ENCODE data around the gene RPA3. TPM values are rescaled to one million over a fixed set of nuclear protein-coding genes. Genes with fewer than 3 reads are reported as not detected.

The RPA3 gene
- total RNA-seq, 4 donors from 2014 or later, result 14.9 to 35.2 (median 18.4) TPM

DNA sequence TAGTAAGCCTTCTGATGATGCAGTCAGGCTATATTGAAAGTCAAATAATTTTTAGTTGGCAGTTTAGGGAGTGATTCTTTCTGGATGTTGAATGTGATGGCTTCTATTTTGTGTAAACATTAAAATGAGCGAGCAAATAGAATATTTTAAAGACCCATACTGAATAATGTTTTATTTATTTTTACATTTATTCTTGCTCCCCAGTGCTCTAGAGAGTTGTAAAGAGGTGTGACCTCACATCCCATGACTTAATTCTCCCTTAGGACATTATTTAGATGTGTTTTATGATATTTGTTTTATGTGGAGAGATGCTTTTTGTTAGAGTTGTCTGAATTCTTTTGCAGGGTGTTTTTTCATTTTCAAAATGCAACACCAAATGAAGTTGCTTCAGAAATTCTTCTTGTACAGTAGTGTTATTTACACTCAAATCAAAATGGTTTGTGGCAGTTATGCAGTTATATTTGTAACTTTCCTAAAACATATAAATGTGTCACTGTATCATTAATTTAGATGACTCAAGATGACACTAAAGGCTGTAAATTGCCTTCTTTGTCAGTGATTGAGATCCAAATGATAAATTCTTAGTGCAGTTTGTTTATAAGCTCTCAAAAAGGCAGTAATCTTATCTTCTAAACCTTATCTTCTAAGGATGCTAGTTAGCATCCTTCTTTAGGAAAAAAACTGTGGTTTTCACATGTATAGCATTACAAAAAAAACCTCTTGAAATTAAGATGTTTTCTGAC is 65.4 kb downstream of the RPA3 start:
- WGBS, result 88% methylated on average over 1 of the region's 1 CpG
- Histone ChIP-seq H3K4me1 (peaks cover 6% of the 10 kb centered on the region), H3K9me3 (no peaks in the 10 kb centered on the region), H3K36me3 (no peaks in the 10 kb centered on the region), H3K4me3 (no peak overlapping the region), H3K27me3 (no peaks in the 10 kb centered on the region), H3K27ac (no peak overlapping the region)
- no peak for DNase-seq (ENCODE audit: low spot score in 2 of 2)
- no peak for TF ChIP-seq EP300 (IDR thresholded peaks at IDR 0.05)

DNA sequence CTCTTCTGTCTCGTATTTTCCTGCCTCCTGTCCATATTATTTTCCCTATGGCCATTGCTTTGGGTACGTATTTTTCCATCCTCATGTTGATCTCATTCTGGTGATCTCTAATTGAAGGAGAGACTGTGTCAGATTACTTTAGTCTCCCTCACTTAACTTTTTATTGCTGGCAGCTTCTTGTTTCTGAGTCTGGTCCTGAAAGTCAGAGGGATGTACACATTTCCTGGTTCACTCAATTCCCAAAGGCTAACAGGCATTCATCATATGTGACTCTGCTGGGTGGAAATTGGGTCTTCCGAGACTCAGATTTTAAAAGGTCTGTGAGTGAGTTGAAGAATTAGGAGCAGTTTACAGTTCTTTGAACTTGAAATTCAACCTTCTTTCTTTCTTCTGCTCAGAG is 66.9 kb downstream of the RPA3 start:
- DNase-seq (ENCODE audit: low spot score in 2 of 2), result no peak
- WGBS, result 45% methylated on average over 3 of the region's 3 CpGs
- peaks cover 6% of the 10 kb centered on the region for H3K4me1 ChIP-seq
- H3K36me3 ChIP-seq, result no peaks in the 10 kb centered on the region
- H3K27me3 ChIP-seq, result no peaks in the 10 kb centered on the region
- H3K27ac ChIP-seq, result no peak overlapping the region
- H3K4me3 ChIP-seq, result no peak overlapping the region
- TF ChIP-seq POLR2AphosphoS5 (IDR thresholded peaks at IDR 0.05) (no peak), POLR2A (IDR thresholded peaks at IDR 0.05) (no peak), EP300 (IDR thresholded peaks at IDR 0.05) (no peak)
- TF ChIP-seq, protein P1, sequence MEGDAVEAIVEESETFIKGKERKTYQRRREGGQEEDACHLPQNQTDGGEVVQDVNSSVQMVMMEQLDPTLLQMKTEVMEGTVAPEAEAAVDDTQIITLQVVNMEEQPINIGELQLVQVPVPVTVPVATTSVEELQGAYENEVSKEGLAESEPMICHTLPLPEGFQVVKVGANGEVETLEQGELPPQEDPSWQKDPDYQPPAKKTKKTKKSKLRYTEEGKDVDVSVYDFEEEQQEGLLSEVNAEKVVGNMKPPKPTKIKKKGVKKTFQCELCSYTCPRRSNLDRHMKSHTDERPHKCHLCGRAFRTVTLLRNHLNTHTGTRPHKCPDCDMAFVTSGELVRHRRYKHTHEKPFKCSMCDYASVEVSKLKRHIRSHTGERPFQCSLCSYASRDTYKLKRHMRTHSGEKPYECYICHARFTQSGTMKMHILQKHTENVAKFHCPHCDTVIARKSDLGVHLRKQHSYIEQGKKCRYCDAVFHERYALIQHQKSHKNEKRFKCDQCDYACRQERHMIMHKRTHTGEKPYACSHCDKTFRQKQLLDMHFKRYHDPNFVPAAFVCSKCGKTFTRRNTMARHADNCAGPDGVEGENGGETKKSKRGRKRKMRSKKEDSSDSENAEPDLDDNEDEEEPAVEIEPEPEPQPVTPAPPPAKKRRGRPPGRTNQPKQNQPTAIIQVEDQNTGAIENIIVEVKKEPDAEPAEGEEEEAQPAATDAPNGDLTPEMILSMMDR (IDR thresholded peaks at IDR 0.05), result no peak
- H3K9me3 ChIP-seq, result no peaks in the 10 kb centered on the region

DNA sequence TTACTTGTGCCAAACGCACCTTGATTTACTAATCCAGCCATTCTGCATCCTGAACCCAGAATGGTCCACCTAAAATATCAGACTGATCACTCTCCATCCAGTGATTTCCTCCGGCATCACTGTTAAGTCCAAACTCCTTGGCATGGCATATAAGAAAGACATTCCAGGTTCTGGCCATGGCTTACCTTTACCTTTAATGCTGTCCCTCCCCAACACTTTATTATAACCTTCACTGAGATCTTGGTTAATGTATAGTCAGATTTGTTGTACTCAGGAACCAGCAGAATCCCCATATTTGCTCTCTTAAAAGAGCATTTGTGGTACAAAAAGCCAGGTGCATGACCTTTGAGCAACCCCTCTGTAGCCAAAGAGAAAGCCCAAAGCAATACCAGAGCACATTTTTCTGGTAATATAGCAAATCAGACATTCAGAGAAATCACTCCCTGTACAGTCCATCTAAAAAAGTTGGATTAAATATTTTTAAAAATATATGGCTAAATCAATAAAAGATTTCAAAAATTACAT is 67.7 kb downstream of the RPA3 start:
- no peak overlapping the region for H3K27ac ChIP-seq
- H3K9me3 ChIP-seq, result no peaks in the 10 kb centered on the region
- H3K36me3 ChIP-seq, result no peaks in the 10 kb centered on the region
- TF ChIP-seq, protein P1 (IDR thresholded peaks at IDR 0.05), result no peak
- TF ChIP-seq POLR2AphosphoS5 (IDR thresholded peaks at IDR 0.05), result no peak
- no peak for TF ChIP-seq POLR2A (IDR thresholded peaks at IDR 0.05)
- TF ChIP-seq EP300 (IDR thresholded peaks at IDR 0.05), result no peak
- 97% methylated on average over 2 of the region's 2 CpGs for WGBS
- peaks cover 6% of the 10 kb centered on the region for H3K4me1 ChIP-seq
- no peak overlapping the region for H3K4me3 ChIP-seq
- H3K27me3 ChIP-seq, result no peaks in the 10 kb centered on the region
- no peak for DNase-seq (ENCODE audit: low spot score in 2 of 2)

DNA sequence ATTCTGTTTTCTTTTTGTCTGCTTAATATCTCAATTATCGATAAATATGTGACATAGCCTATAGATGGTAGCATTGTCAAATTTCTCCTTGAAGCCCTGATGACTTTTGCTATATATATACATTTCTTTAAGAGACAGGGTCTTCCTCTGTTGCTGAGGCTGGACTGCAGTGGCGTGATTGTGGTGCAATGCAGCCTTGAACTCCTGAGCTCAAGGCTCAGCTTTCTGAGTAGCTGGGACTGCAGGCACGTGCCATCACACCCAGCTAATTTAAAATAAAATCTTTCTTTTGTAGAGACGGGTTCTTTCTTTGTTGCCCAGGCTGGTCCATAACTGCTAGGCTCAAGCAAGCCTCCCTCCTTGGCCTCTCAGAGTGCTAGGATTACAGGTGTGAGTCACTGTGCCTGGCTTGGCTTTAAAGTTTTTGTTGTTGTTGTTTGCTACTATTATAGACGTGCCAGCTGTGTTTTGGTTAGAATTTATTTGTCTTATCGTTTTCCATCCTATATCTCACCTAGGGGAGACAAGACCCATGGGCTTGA is 70.8 kb downstream of the RPA3 start:
- Histone ChIP-seq H3K27ac (no peak overlapping the region), H3K36me3 (no peaks in the 10 kb centered on the region), H3K4me1 (peaks cover 2% of the 10 kb centered on the region), H3K27me3 (no peaks in the 10 kb centered on the region), H3K4me3 (no peak overlapping the region), H3K9me3 (no peaks in the 10 kb centered on the region)
- TF ChIP-seq, protein P1 (IDR thresholded peaks at IDR 0.05), result no peak
- TF ChIP-seq POLR2AphosphoS5 (IDR thresholded peaks at IDR 0.05), result no peak
- TF ChIP-seq POLR2A (IDR thresholded peaks at IDR 0.05), result no peak
- TF ChIP-seq EP300 (IDR thresholded peaks at IDR 0.05), result no peak
- 85% methylated on average over 5 of the region's 6 CpGs for WGBS
- DNase-seq (ENCODE audit: low spot score in 2 of 2), result no peak

DNA sequence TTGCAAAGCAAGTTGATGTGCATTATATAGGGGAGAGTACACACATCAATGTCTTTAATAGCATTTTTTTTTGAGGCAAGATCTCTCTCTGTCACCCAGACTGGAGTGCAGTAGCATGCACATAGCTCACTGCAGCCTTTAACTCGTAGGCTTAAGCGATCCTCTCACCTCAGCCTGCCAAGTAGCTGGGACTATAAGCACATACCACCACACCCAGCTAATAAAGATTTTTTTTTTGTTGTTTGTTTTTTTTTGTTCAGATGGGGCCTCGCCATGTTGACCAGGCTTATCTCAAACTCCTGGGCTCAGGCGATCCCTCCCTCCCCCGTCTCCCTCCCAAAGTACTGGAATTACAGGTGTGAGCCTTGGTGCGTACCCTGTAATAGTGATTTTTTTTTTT is 76.3 kb downstream of the RPA3 start:
- WGBS, result 60% methylated on average over 6 of the region's 6 CpGs
- no peak for TF ChIP-seq EP300 (IDR thresholded peaks at IDR 0.05)
- no peak for TF ChIP-seq POLR2A (IDR thresholded peaks at IDR 0.05)
- TF ChIP-seq, protein P1 (IDR thresholded peaks at IDR 0.05), result no peak
- TF ChIP-seq POLR2AphosphoS5 (IDR thresholded peaks at IDR 0.05), result no peak
- H3K4me3 ChIP-seq, result peak overlapping the region; percentile 91

More for the DNA sequence above, 76.3 kb downstream of the RPA3 start:
- H3K27me3 ChIP-seq, result no peaks in the 10 kb centered on the region
- no peaks in the 10 kb centered on the region for H3K36me3 ChIP-seq
- H3K4me1 ChIP-seq, result peaks cover 26% of the 10 kb centered on the region
- no peak for DNase-seq (ENCODE audit: low spot score in 2 of 2)
- no peaks in the 10 kb centered on the region for H3K9me3 ChIP-seq
- H3K27ac ChIP-seq, result no peak overlapping the region
